ENCODE data around the gene ELMO1.

The ELMO1 gene

DNA sequence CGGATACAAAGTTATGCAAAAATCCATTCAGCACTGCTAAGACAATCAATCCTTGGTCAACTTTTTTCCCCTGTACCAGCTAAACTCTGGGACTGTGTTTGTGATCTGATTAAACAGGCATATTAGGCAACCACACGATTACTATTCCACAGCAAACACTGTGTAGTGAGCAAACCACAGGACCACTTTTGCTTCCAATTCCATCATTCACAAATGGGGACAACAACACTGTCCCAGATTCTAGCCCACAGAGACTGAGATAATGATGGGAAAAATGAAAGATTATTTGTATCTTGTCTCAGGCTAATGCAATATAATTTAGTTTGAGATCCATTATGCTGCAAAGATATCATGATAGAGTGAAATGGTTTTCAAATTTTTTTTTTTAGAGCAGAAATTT lies 560.7 kb downstream of the ELMO1 start:
- DNase-seq = no peak

DNA sequence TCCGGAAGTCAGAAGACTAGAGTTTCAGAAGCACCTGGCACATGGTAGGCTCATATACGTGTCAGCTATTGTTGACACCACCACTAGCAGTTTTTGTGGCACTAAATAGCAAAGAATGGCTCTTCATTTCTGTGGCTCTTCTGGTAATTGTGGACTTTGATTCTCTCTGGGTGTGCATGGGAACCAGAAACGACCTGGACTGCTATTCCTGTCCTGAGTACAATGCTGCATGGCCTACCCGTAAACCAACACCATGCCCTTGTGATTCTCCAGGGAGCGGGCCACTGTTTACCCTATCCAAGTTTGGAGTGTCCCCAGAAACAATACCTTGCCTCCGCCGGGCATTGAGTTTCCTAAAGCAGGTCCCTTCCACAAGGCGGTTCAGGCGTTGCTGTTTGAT lies 561.4 kb downstream of the ELMO1 start:
- DNase-seq = no peak

DNA sequence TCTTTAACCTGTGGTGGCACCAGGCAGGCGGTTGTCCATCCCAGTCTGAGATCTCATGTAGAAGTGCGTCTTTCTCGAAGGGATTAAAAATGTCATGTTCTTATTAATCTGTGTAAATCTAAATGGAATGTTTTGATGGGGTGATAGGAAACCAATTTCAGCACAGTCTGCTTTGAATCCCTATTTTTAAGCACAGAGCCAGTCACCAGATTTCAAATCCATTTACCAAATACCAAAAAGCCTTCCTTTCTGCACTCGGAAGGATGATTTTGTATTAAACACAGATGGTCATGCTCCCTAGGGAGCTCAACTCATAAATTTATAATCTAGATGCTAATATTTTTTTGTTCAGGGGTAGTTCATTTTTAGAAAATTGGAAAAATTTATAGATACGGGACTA lies 563.8 kb downstream of the ELMO1 start:
- no peak for DNase-seq

DNA sequence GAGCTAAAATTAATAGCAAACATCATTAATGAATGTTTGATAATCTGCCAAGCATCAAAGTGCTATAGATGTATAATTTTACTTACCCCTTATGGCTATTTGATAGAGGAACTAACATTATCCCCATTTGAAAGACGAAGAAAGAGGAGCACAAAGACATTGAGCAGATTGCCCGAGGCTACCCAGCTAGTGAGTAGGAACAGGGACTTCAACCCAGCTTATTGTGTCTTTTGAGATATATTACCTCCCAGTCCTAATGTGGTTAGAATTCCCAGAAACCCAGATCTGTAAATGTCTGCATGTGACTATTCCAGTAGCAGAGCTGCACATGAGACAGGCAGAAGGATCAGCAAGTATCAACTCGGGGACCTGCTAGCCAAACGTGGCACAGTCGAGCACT lies 564.3 kb downstream of the ELMO1 start:
- no peak for DNase-seq

DNA sequence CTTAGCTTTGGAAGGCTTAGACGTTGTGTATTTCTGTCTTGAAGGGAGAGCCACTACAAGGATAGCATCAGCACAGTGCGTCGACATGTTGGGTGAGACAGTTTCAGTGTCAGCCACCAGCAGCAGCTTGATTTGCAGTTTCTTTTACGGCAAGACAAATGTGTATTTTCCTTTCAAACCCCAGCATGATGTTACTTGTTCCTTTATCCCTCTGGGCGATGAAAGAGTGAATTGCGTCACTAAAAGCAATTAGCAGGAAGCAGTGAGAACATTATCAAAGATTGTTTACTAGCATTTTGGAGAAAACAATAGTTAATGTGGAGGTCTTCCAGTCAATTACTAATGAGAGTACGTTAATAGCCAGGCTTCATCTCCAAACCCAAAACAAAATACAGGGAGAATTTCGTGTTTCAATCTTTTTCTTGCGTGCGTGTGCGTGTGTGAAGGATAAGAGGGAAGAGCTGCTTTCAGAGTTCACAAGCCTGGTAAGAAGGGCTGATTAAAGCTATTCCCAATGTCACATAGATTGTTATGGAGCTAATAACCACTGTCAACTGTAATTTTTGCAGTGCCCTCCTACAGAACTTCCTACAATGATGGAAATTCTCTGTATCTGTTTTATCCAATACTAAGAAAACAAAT lies 567.3 kb downstream of the ELMO1 start:
- DNase-seq = no peak

DNA sequence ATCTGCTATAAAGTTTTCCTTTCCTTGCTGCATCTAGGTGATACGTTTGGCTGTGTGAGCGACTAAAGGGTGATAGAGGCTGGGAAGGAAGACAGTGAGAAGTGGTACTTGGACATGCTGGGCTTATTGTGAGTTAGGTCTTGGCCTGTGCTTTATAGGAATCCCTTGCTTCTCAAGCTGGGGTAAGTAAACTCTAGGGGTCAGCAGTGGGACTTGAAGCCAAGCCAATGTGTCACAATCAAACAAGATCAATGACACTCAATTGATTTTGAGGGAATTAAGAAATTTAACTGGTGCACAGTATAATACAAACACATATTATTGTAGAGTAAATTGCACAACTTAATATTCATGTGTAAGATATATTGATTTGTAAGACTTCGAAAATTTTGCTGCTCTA lies 568.6 kb downstream of the ELMO1 start:
- DNase-seq = no peak

DNA sequence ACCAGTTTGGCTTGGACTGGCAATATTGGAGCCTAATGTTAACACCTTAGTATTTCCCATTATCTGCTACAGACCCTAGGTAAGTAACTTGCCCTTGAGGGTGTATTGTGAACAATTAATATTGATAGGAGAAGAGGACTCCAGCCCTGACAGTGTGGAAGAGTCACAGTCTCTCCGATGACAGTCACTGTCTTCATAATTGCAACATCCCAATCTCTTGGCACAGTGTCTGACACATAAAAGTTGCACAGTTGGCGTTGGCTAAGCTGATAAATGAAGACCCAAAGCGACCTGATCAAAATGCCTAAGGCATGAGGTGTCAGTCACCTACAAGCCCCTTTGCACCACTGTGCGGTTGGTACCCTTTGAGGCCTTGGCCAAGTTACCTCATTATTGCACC lies 569.6 kb downstream of the ELMO1 start:
- no peak for DNase-seq

DNA sequence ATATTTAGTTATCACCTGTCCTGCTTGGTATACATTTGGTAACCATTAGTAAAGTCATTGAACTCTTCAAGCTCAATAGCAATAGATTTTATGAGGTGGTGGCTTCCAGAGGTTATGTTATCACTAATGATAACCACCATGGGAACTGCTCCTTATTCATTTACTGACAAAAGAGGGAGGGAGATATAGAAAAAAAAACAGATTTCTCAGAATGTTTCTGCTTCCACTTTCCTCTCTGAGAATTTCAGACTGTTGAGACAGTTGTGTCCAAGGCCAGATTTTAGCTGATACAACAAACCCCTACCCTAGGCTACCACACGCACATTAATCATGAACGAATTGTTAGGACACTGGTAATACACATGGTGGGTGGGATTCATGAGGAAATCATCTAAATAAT lies 570.4 kb downstream of the ELMO1 start:
- no peak for DNase-seq

DNA sequence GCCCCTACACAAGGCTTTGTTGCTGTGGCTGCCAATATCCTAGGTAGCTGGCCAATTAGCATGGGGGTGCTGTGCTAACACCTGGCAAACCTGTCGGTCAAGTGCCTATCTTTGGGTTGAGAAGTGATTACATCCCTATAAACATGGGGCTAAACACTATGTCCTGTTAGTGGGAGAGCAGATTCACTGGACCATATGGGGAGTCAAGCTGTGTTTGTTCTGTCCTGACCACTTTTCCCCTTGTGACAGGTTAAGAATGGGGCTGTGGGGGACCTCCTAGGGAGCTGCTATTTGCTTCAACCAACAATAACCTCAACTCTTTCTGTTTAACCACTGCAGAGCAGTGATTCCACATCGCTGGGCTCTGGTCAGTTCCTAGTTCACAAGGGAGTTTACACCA lies 572.9 kb downstream of the ELMO1 start:
- no peak for DNase-seq

DNA sequence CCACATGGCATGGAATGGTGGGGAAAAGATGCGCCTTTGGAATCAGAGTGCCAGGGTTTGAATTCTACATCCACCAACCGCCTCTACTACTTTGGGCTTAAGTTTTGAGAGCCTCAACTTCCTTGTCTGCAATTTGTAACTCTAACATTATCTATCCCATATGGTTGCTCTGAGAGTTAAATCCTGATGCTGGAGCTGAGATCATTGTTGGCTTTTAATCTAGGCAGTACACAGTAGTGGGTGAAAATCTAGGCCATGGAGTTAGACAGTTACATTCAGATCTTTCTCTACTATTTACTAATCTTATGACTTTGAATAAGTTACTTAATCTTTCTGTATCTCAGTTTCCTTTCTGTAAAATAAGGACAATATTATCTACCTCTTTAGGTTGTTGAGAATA lies 574.6 kb downstream of the ELMO1 start:
- DNase-seq = no peak

DNA sequence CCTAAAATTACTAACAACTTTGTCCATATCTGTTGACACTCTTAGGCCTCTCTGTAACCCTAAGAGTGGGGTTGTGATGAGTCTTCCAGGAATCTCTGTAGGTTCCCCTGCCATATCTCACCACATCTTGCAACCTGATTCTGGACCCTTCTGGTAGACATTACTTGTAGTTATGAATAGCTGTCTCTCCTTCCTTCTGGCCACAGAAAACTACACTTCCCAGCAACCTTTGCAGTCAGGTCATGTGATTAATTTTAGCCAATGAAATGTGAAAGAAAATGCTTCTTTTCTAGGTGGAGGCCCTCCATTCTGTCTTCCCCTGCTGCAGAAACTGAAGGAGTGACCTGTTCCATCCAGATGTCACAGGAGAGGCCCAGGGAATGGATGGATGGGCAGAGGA lies 576.8 kb downstream of the ELMO1 start:
- no peak for DNase-seq

DNA sequence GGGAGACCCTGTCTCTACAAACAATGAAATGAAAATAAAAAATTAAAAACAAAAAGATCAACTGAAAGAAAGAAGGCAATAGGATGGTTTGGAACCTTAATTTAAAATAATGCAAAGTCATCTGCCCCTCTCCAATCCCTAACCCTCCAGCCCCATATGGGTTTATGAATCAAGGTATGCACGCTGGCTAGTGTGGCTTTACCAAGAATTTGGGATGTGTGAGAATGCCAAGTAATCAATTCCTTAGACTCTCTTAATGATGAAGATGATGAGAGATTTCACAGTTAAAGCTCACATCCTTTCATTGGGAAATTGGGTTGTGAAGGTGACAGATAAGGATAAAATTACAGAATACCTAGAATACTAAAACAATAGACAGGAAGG lies 577.3 kb downstream of the ELMO1 start:
- no peak for DNase-seq

DNA sequence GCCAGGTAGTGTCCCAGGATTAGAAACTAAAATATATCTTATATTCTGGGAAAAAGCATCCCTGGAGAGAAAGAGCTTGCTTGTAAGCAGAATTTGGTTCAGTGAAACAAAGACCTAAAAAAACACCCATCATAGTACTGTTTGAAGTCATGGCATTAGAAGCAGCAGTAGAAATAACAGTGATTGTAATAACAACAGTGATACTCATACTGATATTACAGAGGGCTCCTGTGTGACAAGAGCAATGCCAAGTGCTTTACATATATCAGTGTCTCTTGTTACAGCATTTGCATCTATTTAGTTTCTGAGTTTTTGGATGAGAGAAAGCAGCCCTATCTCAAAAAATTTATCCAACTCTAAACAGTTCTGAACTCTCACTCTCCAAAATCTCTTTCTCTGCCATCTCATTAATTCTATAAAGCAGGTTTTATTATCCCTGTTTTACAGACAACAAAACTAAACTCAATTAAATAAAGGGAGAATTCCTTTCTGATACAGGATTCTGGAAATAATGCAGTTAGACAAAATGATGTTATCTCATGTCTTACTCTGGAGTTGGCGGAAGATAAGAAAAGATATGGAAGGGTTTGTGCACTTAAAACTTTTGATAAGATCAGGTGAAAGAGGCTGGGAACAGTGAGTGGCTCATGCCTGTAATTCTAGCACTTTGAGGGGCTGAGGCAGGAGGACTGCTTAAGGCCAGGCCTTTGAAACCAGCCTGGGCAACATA lies 577.9 kb downstream of the ELMO1 start:
- DNase-seq = no peak

DNA sequence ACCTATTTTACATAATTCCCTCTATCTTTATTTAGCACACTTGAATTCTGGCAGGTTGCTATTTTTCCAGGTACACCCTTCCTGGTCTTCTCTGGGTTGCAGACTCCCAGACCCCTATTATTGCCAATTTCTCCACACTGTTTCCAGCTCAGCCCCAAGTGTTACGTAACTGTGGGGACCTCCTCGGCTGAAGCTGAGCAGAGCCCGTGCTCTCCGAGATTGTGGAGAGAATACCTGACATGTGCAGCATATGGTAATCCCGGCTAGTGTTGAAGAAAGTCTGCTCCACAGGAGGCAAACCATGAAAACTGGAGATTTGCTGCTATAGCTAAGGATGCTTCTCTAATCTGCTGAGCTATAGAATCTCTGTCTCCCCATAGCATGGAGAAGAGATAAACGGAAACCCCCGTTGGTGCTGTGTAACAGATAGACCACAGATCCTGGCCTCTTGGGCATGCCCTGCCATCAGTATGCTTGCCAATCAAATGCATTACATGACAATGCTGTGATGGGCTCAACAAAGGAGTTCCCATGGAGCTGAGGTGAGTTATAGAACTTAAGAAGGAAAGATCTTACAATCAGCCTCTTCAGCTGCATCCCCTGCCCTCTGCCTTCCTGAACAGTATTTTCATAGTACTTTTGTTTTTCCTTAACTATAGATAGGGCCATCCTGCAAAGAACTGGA lies 579.8 kb downstream of the ELMO1 start:
- DNase-seq = no peak

DNA sequence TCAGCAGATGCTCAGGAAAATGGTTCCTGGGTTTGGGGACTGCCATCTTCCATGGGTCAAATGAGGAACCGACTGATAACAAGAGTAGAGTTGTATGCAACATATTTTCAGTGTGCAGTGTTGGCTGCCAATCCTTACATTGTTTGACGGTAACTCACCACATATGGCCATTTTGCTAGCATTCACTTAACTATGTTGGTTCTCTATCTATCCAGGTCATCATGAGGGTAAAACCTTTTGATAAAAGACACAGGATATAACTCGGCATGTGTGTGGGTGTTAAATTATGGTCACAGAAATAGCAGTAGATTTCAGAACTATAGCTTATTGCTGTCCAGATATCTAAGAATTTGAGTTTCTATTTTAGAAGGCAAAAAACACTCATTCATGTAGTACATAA lies 583.6 kb downstream of the ELMO1 start:
- DNase-seq = no peak

DNA sequence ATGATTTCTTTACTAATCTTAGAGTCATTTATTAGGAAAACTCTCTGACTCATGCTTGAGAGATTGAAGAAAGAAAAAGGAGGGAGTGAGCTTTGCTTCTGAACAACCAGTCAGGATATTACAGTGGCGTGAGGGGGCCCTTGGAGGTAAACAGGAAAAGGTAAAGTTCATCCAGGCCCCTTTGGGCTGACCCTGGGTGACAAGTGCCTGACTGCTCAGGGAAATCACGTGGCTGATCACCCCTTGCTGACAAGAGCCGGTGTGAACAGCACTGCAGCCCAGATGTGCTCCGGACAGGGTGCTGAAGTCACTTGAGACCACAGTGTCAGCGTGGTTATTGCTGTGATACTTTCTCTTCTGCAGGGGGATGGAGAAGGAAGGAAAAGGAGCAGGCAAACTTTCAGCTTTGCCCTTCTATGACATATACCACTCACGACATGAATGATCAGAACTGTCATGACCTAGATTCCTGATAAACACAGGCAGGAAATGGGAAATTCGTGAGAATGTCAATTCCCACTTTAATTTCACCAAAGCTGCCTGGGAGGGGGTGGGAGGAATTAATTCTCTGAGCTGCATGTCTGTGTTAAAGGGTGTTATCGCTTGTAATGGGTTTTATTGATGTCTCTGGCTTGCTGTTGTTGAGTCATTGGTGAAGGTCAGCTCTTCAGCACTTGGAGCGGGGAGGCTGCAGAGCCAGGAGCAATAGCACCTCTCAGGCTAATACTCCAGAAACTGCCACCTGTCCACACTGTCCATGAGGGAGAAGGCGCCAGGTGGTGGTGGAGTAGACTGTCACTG lies 584.6 kb downstream of the ELMO1 start:
- DNase-seq = no peak

DNA sequence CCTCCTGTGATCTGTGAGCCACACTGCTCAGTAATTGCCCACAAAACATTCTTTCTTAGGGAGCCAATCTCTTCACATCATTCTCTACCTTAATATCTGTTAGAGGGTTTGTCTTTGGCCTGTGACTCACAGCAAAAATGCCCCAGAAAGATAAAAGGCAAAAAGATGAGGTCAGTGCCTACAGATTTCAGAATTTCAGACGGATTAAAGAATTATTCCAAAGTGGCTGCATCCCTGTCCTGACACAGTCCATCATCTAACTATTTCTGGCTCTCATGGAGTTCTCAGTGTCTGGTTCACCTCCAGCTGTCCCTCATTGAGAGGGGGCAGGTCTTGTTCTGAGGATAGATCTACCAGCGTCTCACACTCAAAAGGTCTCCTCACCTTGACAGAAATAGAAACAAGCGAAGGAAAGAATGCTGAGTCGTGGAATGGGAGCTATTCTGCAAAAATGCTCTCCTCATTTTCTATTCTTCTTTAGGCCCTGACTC lies 585.8 kb downstream of the ELMO1 start:
- no peak for DNase-seq

DNA sequence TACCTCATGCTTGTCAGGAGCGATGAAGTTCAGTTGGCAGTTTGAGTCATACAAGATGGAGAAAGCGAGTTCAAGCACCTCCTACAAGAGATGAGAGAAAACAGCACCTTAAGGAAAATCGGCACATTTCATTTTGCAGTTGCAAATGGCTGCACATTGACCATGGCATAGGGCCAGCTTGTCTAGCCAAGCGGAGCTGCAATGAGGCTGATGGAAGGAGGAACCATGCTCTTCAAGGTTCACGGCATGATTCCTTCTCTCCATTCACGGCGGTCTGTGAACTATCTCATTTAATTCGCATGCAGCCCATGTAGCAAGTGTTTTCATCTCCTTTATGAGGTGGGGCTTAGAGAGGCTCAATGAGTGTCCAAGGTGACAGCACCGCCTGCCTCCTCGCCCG lies 587.0 kb downstream of the ELMO1 start:
- DNase-seq = no peak

DNA sequence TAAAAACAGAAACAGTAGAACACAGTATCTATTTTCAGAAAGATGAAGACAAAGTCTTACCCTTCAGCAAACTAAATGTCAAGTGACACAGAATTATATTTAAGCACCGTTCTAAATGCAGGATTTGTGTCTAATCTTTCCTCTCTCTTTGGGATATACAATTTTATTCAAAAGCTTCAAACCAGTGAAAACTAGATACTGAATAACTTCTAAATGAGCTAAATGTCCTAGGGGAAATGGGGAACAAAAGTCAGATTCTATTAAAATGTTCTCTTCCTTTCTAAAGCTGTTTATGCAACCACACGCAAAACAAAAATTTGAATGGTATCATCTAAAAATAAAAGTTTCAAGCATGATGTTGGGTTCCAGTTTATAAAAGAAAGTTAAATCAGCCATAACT lies 588.0 kb downstream of the ELMO1 start:
- DNase-seq = no peak

DNA sequence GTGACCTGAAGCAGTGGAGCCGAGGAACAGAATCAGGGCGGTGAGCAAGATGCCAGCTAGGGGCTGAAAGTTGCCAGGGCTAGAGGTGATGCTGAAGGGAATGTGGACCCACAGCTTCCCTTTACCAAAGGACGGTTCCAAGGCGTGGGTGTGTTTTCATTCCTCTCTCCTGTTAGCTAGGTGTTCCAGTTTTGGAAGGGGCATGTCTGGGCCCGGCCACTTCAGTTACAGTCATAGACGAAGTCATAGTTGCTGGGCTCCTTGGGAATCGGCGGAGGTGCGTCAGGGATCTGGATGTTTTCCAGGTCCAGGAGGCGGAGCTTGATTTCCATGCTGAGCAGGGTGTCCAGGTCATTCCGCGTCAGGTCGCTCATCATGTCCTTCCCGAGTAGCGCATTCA lies 593.3 kb downstream of the ELMO1 start:
- no peak for DNase-seq

DNA sequence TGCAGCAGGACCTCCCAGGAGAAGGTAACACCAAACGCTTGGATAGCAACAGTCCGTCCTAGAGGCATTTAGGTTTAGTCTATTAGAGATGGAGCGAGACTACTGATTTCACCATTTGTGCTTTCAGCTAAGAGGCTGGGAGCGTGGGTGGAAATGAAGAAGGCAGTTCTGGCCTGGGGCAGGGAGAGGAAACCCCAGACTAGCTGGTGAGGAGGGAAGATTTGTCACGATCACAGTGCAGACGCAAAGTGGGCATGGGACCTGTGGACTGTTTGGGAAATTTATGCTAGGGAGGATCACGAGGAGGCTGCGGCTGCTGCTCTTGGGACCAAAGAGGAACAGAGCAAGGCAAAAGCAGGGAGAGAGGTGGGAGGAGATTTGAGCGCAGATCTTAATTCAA lies 594.0 kb downstream of the ELMO1 start:
- DNase-seq = no peak

DNA sequence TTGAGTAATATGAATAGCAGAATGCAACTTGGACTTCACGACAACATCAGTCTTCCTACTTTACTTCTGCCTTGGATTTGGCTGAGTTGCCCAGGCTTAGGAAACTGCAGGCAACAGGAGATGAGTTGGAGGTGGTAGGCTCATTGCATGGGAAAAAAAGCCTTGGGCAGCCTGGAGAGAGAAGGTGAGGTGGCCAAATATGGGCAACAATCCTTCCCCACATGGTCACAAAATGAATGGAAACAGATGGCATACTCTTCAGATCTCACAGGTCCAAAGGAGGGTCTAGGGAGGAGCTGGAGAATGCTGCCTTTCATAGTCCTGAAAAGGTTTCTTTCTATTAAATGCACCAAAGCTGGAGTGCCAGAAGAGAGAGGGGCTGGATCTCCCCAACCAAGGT lies 595.7 kb downstream of the ELMO1 start:
- DNase-seq = no peak

DNA sequence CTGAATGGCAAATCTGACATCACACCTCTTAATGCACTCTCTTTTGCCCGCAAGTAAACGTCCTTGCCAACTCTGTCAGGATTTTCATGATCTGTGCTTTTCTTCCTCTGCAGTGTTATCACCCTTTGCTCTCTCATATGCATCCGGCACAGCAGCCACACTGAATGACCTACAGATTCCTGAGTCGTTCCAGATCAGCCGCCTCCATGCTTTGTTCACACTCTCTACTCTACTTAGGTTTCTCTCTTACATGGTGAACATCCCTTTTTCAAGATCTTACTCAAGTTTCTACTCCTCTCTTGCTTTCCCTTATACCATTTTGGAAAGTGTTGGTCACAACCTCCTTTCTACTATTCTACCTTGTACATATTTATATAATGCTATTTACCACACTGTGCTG lies 596.6 kb downstream of the ELMO1 start:
- DNase-seq = no peak

DNA sequence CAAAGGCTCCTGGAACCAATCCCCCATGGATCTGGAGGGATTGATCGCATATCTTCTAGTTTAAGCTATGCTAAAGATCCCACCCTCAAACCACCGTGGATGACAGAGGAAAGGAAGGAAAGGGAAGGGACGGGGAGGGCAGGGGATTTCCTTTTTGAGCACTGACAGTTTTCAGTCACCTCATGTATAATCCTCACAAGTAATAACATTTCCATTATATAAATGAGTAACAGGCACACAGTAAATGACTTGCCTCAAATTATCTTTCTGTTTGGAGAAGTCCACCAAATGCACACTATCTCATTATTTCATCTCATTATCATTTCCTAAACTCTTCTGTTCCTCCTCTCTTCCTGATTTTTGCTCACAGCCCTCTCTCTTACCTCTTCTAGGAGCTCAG lies 597.3 kb downstream of the ELMO1 start:
- no peak for DNase-seq
